Activated T-cell treated with anti-CD3 and anti-CD28 coated beads for 48 hours (primary cell): ENCODE data around the gene KDM5A.
"Not testable (repeated sequence)": the region's sequence is repeated elsewhere in the genome, so short reads cannot be mapped to it uniquely, and the experiment has no call there.

Experiments
- DNase-seq: peaks from one replicate; pipeline ENCODE4 v3.0.0-alpha.2; 2020; ENCODE audit warnings: low read depth

KDM5A gene

DNA sequence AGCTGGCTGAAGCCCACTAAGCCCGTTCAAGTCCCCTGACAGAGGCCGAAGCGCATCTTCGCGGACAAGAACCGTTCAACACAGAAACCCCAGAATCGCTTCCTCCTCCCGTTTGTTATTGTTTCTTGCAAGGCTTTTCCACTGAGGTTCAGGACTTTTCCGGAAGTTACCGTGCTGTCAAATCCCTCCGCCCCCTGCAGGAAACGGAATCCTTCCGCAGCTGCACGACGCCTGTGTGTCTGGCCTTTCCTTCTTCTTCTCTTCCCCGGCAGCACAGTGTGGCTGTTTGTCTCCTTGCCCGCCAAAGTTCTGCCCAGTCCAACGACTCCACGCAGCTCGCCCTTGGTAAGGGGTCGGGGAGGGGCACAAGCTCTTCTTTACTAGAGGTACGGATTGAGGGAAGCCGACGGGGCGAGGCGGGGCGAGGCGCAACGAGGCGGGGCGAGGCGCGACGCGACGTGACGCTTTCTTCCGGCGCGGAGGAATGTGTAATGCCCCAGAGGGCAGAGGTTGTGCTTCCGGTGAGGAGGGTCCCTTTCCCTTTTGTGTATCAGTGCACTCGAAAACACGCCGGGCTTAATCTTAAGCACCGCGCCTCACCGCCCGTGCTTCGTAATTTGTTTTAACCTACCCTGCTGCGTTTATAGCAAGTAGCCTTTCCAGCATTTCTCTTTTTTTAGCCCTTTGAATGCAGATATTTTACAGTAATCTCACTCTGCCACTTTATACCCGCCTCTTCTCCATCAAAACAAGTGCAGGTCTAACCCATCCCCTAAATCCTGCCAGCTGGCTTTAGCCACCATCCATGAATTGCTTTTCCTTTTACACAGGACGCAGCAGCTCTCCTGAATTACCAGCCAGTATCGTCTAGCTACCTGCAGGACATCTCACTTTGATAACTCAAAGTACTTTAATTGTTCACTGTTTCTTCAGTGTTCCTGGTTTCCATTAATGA, at the start of gene KDM5A:
Gene KDM5A (minus strand): TSS at position 179 of the 955 bp plus-strand sequence. CDS start 229 bp downstream, outside the sequence.
- peak; percentile 79 for DNase-seq

DNA sequence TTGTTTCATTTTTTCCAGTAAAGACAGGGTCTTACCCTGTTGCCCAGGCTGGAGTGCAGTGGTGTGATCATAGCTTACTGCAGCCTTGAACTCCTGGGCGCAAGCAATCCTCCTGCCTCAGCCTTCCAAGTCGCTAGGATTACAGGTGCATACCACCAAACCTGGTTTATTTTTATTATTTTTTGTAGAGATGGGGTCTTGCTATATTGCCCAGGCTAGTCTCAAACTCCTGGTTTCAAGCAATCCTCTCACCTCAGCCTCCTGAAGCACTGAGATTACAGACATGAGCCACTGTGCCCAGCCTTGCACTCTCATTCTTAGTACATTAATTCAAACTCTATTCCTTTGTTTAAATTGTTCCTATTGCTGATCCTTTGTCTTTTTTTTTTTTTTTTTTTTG, 46.6 kb upstream of the KDM5A start:
- DNase-seq, result not testable (repeated sequence)

DNA sequence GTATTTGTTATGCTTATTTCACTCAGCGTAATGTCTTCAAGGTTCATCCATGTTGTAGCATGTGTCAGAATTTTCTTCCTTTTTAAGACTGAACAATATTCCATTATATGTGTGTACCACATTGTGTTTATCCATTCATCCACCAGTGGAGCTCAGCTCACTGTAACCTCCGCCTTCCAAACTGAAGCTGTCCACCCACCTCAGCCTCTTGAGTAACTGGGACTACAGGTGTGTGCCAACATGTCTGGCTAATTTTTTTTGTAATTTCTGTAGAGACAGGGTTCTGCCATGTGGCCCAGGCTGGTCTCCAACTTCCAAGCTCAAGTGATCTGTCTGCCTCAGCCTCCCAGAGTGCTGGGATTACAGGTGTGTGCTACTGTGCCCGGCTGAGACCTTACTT, 33.4 kb upstream of the KDM5A start:
- no peak for DNase-seq

DNA sequence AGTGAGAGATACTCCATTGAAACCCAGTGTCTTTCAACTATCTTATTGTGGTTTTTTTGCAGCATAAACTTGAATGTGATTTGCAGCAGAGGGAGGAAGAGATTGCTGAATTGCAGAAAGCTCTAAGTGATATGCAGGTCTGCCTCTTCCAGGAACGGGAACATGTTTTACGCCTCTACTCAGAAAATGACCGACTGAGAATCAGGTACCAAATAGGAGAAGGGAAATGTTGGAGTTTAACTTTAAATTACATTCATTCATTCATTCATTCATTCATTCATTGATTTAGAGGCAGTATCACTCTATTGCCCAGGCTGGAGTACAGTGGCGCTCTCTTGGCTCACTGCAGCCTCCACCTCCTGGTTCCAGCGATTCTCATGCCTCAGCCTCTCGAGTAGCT, 29.3 kb upstream of the KDM5A start:
- DNase-seq, result no peak

DNA sequence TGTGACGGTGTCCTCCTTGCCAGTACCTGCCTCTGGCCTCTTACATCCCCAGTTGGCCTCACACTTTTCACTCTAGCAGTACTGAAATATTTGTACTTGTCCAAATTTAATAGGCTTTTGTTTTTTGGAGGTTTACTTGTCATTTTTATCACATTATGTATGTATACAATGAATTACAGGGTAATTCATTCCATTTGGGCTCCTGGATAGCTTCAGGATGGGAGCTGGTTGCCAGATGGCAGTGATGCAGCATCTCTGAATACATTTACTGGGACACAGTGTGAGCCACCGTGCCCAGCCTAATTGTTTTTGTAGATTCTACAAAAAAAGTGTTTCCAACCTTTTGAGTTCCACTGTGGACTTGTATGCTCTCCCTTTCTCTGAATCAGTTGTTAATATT, 25.7 kb upstream of the KDM5A start:
- no peak for DNase-seq

DNA sequence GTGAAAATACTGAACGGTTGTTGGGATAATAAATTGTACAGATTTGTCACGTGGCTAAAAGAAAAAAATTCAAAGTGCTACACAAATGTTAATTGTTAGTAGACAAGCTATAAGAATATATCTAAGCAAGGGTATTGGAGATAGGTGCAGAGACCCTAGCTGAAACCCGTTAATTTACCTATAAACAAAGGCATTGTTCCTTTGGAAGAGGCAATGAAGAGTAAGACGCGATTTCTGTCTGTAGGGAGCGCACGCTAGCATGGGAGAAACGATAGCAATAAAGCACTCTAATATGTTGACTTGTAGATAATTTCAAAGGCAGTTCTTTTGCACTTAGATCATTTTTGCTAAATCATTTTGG, 12.9 kb upstream of the KDM5A start:
- no peak for DNase-seq

DNA sequence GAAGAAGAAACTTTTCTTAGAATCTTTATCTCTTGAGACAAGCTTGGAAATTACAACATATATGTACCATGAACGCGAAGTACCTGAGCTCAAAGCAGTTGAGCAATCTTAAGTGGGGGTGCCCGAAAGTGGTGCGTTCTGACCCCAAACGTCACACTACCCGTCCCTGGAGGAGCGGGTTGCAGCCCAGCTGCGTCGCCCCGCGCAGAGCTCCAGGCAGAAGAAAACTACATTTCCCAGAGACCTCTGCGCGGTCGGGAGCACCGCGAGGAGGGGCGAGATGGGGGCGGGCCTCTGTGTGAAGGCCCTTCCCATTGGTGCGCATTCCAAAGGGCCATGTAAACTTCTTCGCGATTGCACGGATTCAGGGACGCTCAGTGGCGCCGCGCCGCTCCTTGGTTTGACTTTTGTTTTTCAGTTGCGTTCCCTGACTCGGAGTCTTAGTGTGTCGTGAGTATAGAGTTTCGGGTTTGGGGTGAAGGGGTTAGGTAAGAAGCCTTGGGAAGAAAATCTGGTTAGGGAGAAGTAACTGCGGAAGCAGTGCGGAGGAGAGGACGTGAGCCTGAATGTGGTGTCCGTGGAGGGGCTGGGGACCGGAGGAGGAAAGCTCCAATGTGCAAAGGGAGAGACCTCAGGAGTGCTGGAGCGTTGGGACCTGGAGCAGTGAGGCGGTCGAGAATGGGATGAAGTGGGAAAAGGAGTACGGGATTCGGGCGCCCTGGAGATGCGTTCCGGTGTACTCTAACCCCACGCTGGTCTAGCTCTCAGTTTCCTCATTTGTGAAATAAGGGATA, 12.3 kb upstream of the KDM5A start, which contains the start of gene CCDC77:
Gene CCDC77 (plus strand): TSS at position 410 of the 794 bp plus-strand sequence. CDS start 7,740 bp downstream, outside the sequence.
- peak; percentile 94 for DNase-seq

DNA sequence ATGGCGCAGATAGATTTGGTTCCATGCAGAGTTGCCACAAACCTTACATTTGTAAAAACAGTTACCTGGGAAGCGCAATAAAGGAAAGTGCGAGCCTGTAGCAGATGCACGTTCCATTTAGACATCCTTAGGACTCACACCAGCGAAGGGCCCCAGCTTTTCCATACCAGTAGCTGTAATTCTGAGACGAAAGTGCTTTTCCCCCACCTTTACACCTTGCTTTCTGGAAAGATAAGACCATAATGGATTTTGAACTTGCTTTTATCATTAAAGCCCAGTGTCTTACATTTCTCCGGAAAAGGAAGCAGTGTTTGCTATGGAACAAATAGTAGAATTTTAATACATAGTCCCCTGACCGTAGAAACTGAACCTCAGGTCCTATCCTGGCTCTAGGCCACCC, 11.7 kb upstream of the KDM5A start:
- DNase-seq, result no peak

DNA sequence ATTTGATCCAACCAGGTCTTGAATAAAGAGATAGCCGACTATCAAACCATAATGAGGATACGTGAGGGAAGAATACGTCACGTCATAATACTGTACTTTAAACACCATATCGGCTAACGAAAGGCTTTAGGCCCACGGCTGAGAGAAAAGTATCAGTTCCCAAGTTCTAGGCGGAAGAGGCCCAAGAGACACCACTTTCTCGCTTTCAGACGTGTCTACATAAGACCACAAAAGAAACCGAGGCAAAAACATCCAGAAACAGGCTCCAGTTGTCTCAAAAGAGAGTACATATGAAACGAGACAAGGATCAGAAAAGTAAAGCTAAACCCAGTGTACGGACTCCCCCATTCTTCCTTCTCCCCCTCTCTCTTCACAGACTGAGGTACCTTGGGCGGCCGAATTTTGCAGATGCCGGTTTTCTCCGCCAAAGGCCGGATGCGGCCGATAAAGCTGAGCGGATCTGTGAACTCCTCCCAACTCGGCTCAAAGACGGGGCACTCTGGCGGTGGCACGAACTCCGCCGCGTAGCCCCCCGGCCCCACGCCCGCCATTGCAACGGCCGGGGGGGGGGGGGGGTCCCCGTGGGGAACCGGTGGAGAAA, 479 bp downstream of the KDM5A start:
- peak; percentile 40 for DNase-seq

DNA sequence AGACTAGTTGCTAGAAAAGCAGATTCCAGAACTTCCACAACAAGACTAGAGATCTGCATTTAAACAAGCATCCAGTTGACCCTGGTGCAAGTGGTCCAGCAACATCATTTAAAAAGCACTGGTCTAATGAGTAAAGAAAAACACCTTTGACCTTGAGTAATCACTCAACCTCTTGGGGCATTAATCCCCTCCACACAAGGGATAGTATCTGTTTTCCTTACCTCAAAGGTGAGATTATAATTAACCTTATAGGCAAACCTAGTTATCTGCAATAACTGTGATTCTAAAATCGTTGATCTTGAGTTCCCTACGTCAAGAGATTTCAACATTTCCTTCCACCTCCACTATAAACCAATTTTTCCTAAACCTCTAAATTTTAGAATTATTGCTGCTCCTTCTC, 1.1 kb downstream of the KDM5A start:
- no peak for DNase-seq

DNA sequence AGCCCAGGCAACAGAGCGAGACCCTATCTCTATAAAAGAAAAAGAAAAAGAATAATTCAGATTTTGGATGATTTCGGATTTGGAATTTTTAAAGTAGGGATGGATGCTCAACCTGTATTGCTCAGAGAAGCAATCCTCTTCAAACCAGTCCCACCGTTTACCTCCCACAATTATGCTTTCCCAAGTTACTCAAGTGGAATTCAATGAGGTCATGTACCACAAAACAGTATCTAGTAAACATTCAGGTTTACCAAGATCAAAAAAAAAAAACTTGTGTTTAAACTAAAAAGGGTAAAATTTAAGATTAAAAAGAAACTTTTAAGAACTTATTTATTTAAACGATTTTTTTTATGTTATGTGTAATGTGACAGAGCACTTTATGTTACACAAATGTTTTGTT, 2.5 kb downstream of the KDM5A start:
- DNase-seq, result no peak

DNA sequence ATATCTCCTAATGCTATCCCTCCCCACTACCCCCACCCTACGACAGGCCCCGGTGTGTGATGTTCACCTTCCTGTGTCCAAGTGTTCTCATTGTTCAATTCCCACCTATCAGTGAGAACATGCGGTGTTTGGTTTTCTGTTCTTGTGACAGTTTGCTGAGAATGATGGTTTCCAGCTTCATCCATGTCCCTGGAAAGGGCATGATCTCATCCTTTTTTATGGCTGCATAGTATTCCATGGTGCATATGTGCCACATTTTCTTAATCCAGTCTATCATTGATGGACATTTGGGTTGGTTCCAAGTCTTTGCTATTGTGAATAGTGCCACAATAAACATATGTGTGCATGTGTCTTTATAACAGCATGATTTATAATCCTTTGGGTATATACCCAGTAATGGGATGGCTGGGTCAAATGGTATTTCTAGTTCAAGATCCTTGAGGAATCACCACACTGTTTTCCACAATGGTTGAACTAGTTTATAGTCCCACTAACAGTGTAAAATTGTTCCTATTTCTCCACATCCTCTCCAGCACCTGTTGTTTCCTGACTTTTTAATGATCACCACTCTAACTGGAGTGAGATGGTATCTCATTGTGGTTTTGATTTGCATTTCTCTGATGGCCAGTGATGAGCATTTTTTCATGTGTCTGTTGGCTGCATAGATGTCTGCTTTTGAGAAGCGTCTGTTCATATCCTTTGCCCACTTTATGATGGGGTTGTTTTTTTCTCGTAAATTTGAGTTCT, 18.2 kb downstream of the KDM5A start:
- DNase-seq, result not testable (repeated sequence)

DNA sequence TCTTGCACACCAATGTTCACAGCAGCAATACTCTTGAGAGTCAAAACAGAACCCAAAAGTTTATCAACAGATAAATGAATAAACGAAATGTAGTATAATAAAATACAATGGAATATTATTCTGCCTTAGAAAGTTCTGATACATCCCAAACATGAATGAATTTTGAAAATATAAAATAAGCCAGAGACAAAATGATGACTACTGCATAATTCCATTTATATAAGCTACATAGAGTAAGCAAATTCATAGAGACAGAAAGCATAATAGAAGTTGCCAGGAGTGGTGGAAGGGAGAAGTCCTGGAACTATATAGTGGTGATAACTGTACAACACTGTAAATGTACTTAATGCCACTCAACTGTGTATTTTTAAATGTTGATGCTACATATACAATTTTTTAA, 21.1 kb downstream of the KDM5A start:
- DNase-seq, result no peak

DNA sequence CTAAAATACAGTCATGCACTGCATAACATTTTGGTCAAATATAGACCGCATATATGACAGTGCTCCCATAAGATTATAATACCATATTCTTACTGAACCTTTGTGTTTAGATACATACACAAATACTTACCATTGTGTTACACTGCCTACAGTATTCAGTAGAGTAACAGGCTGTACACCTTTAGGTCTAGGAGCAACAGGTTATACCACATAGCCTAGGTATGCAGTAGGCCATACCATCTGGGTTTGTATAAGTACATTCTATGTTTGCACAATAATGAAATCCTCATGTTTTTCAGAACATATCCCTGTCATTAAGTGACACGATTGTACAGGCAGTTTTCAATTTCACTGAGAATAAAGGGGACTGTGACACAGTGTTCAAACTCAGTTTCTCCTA, 22.3 kb downstream of the KDM5A start:
- no peak for DNase-seq

DNA sequence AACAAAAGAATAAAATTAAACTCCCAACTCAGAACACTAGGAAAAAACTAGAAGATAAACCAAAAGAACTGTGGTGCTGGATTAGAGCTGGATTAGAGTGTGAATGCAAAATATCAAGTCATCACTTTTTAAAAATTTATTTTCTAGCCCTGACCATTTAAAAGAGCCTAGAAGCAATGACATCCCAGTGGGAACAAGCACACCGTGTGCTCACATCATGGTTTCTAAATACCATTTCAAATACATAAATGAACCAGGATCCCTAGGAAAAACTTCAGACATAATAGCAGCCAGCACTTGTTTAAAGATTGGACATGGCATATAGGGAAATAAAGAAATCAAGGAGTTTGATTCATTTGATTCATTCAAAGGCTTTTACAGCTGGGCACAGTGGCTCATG, 30.0 kb downstream of the KDM5A start:
- DNase-seq, result no peak

DNA sequence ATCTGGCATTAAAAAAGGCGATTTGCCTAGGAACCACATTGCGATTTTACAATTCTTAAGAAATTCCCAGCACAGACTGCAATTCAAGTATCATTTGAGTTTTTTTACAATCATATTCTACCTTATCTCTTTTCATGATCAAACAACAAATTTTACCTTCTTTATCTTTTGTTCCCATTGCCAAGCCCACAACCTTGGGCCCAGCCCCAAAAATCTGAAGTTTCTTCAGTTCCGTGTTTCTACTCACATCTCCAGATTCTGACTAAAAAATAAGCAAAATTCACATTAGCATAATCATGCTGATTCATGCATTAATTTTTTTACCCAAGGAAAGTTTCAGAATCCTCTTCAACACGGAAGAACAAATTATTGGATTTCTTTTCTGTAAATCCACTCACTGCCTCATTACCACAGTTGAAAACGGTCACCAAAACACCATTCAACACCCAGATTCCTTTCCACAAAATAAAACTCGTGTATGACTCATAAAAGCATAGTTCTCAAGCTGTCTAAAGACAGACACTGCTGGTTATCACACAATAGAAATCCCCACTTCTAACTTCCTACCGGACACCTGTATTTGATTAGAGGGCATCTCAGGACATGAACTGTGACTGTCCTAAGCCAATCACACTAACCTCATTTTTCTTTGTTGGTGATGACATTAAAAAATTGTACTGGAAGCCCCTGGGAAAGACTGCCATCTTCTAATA, 32.7 kb downstream of the KDM5A start:
- DNase-seq, result no peak

DNA sequence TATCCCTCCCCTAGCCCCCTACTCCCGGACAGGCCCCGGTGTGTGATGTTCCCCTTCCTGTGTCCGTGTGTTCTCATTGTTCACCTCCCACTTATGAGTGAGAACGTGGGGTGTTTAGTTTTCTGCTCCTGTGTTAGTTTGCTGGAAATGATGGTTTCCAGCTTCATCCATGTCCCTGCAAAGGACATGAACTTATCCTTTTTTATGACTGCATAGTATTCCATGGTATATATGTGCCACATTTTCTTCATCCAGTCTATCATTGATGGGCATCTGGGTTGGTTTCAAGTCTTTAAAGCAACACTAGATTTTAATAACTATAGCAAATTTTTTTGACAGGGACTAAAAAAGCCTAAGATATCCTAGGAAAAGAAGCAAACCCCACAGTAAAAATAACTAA, 37.9 kb downstream of the KDM5A start:
- DNase-seq, result not testable (repeated sequence)

DNA sequence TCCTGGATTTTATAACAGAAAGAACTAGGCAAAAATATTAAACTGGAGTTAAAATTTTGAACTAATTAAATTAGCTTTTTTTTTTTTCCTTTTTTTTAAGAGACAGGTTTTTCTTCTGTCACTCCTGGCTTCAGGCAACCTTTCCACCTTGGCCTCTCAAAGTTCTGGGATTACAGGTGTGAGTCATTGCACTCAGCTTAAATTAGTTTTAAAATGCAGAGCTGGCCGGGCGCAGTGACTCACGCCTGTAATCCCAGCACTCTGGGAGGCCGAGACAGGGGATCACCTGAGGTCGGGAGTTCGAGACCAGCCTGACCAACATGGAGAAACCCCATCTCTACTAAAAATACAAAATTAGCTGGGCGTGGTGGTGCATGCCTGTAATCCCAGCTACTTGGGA, 39.5 kb downstream of the KDM5A start:
- DNase-seq, result not testable (repeated sequence)

DNA sequence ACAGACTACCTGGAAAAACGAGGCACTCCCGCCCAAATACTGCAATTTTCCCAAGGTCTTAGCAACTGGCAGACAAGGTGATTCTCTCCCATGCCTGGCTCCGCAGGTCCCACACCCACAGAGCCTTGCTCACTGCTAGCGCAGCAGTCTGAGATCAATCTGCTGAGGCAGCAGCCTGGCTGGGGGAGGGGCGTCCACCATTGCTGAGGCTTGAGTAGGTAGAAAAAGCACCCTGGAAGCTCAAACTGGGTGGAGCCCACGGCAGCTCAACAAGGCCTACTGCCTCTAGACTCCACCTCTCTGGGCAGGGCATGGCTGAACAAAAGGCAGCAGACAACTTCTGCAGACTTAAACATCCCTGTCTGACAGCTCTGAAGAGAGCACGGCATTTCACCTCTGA, 46.1 kb downstream of the KDM5A start:
- DNase-seq, result not testable (repeated sequence)

DNA sequence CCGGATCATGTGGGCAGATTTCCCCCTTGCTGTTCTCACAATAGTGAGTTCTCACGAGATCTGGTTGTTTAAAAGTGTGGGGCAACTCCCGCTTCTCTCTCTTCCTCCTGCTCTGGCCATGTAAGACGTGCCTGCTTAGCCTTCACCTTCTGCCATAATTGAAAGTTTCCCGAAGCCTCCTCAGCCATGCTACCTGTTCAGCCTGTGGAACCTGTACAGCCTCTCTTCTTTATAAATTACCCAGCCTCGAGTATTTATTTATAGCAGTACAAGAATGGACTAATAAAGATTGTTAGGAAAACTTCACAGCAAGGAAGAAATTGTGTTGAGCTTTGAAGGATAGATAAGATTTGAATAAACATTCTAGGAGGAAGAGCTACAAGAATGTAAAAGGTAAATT, 52.1 kb downstream of the KDM5A start:
- no peak for DNase-seq

DNA sequence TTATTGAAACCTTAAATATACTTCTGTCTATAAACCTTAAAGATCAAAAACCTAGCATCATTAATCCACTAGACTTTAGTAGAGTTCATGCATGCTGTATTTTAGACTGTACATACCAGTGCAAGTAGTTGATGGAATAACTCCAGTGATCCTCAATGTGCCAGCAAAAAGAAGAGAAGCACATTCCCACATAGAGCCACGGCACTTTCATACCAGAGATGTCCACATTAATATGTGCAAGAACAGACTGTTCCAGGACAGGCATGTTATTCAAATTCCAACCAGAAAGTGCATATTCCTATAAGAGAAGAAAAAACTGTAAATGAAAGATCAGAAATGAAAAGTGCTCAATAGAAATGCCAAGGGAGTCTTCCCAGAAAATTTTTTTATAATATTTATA, 55.0 kb downstream of the KDM5A start:
- no peak for DNase-seq
